ENCODE measurements around the gene SLC4A7.
"Not testable (repeated sequence)": the region's sequence is repeated elsewhere in the genome, so short reads cannot be mapped to it uniquely, and the experiment has no call there.

SLC4A7 gene

GRCh38 chr3:27429909-27430308 is 54.3 kb downstream of the SLC4A7 start:
- no peak for DNase-seq

GRCh38 chr3:27428446-27428845 is 55.7 kb downstream of the SLC4A7 start:
- no peak for DNase-seq

GRCh38 chr3:27426926-27427325 is 57.3 kb downstream of the SLC4A7 start:
- DNase-seq = no peak

- DNase-seq = no peak
These were observed 58.2 kb downstream of the SLC4A7 start for GRCh38 chr3:27425896-27426565.

GRCh38 chr3:27424812-27425521 is 59.2 kb downstream of the SLC4A7 start:
- DNase-seq = not testable (repeated sequence)

- no peak for DNase-seq
These were observed 60.7 kb downstream of the SLC4A7 start for GRCh38 chr3:27423463-27423862.

GRCh38 chr3:27422617-27423016 is 61.6 kb downstream of the SLC4A7 start:
- no peak for DNase-seq

- no peak for DNase-seq
These were observed 69.0 kb downstream of the SLC4A7 start for GRCh38 chr3:27415202-27415601.

- no peak for DNase-seq
These were observed 91.1 kb downstream of the SLC4A7 start for GRCh38 chr3:27392950-27393679.

GRCh38 chr3:27392414-27392813 is 91.8 kb downstream of the SLC4A7 start:
- DNase-seq = not testable (repeated sequence)

GRCh38 chr3:27391796-27392195 is 92.4 kb downstream of the SLC4A7 start:
- DNase-seq = no peak

- no peak for DNase-seq
These were observed 96.6 kb downstream of the SLC4A7 start for GRCh38 chr3:27387625-27388024.

GRCh38 chr3:27385504-27385903 is 98.7 kb downstream of the SLC4A7 start:
- DNase-seq = no peak

- no peak for DNase-seq
These were observed 100.0 kb downstream of the SLC4A7 start for GRCh38 chr3:27384191-27384590.

- DNase-seq = no peak
These were observed 103.5 kb downstream of the SLC4A7 start for GRCh38 chr3:27380433-27381357.

- DNase-seq = no peak
These were observed 105.9 kb downstream of the SLC4A7 start for GRCh38 chr3:27378331-27378730.

- no peak for DNase-seq
These were observed 107.9 kb downstream of the SLC4A7 start for GRCh38 chr3:27376109-27376772.

- peak; percentile 79 for DNase-seq
These were observed 115.2 kb downstream of the SLC4A7 start, which contains the start of gene NEK10 for GRCh38 chr3:27368831-27369607. NEK10 (minus strand) TSS chr3:27369383; CDS start chr3:27352882, 16,501 bp downstream.

- no peak for DNase-seq
These were observed 118.1 kb downstream of the SLC4A7 start for GRCh38 chr3:27366062-27366591.
